Esophagus mucosa (tissue), 1 donor: ENCODE data around the gene FAM76B. TPM values are rescaled to one million over a fixed set of nuclear protein-coding genes. Genes with fewer than 3 reads are reported as not detected.
"Not testable (repeated sequence)": the region's sequence is repeated elsewhere in the genome, so short reads cannot be mapped to it uniquely, and the experiment has no call there.

Experiments used
- ATAC-seq: fragments of 200-7000 bp; cut with Tn5 transposase; one replicate; pipeline ENCODE4 v1.9.1; 2020
- total RNA-seq: library from RNA; stranded (reverse); gene quantifications from one replicate; pipeline ENCODE4 v1.2.4, GENCODE V29; 2023
- donor health status: DM: yes; HTN: yes; CAD: no.

FAM76B gene
- 13.6 TPM for total RNA-seq

GRCh38 chr11:95789506-95790122, at the start of gene FAM76B:
TSS of gene FAM76B (minus strand) at chr11:95789782. CDS start at chr11:95789478, 304 bp downstream.
- ATAC-seq: peak; percentile 94

- peak; percentile 91 for ATAC-seq
Observed at GRCh38 chr11:95835768-95836488, 46.3 kb upstream of the FAM76B start.

GRCh38 chr11:95835351-95835750, 45.8 kb upstream of the FAM76B start:
- ATAC-seq: no peak

- no peak for ATAC-seq
Observed at GRCh38 chr11:95833378-95833777, 43.8 kb upstream of the FAM76B start.

GRCh38 chr11:95832763-95833162, 43.2 kb upstream of the FAM76B start:
- ATAC-seq: no peak

- ATAC-seq: peak; percentile 89
Observed at GRCh38 chr11:95831198-95831883, 41.8 kb upstream of the FAM76B start.

- peak; percentile 31 for ATAC-seq
Observed at GRCh38 chr11:95829580-95830259, 40.1 kb upstream of the FAM76B start.

GRCh38 chr11:95827696-95828095, 38.1 kb upstream of the FAM76B start:
- ATAC-seq: no peak

- ATAC-seq: no peak
Observed at GRCh38 chr11:95821640-95822039, 32.1 kb upstream of the FAM76B start.

GRCh38 chr11:95816037-95816436, 26.5 kb upstream of the FAM76B start:
- ATAC-seq: no peak

GRCh38 chr11:95811052-95811451, 21.5 kb upstream of the FAM76B start:
- ATAC-seq: not testable (repeated sequence)

GRCh38 chr11:95806464-95806863, 16.9 kb upstream of the FAM76B start:
- not testable (repeated sequence) for ATAC-seq

GRCh38 chr11:95805869-95806268, 16.3 kb upstream of the FAM76B start:
- no peak for ATAC-seq

GRCh38 chr11:95803973-95804372, 14.4 kb upstream of the FAM76B start:
- no peak for ATAC-seq

GRCh38 chr11:95802806-95803205, 13.2 kb upstream of the FAM76B start:
- ATAC-seq: no peak

GRCh38 chr11:95800438-95800837, 10.9 kb upstream of the FAM76B start:
- no peak for ATAC-seq

GRCh38 chr11:95799546-95799945, 10.0 kb upstream of the FAM76B start:
- no peak for ATAC-seq

GRCh38 chr11:95796501-95796900, 6.9 kb upstream of the FAM76B start:
- ATAC-seq: no peak

GRCh38 chr11:95795627-95796295, 6.2 kb upstream of the FAM76B start:
- no peak for ATAC-seq

GRCh38 chr11:95794086-95794485, 4.5 kb upstream of the FAM76B start:
- ATAC-seq: no peak

GRCh38 chr11:95793116-95793515, 3.5 kb upstream of the FAM76B start:
- no peak for ATAC-seq

- ATAC-seq: no peak
Observed at GRCh38 chr11:95792700-95793099, 3.1 kb upstream of the FAM76B start.

GRCh38 chr11:95792200-95792599, 2.6 kb upstream of the FAM76B start:
- no peak for ATAC-seq
